A673 (cell line): ENCODE measurements around the gene HNRNPH3. TPM values are rescaled to one million over a fixed set of nuclear protein-coding genes. Genes with fewer than 3 reads are reported as not detected.
"Not testable (repeated sequence)": the region's sequence is repeated elsewhere in the genome, so short reads cannot be mapped to it uniquely, and the experiment has no call there.

Source experiments
- BruUV-seq: library from RNA; stranded (reverse); fragments of 400-500 nt; replicated peaks from 2 replicates; lab custom pipeline; 2021; lab: Mats Ljungman, UMichigan
- CTCF ChIA-PET: fragments of 300-600 bp; sonication (Branson Sonifier 250); formaldehyde crosslinking; loops from one replicate; lab custom pipeline; 2022; ENCODE audit warnings: antibody characterized with exemption; lab: Charles Lee
- POLR2A ChIA-PET: fragments of 300-600 bp; sonication (Branson Sonifier 250); formaldehyde crosslinking; loops from one replicate; lab custom pipeline; 2022; ENCODE audit warnings: antibody characterized with exemption; ENCODE audit not compliant: low non-redundant PET; lab: Charles Lee
- DNase-seq: peaks from one replicate; pipeline ENCODE4 v3.0.0-alpha.2; 2015; ENCODE audit warnings: low spot score
- H3K27ac ChIP-seq: fragments of 200-600 bp; sonication (generic); 2 replicates; pipeline ENCODE4 v1.5.1; 2016; ENCODE audit warnings: mixed run types, low read depth, mild to moderate bottlenecking, mixed read lengths, antibody characterized with exemption, low read length; ENCODE audit not compliant: poor library complexity, severe bottlenecking
- H3K27me3 ChIP-seq: fragments of 200-600 bp; sonication (generic); replicated peaks from 2 replicates; pipeline ENCODE4 v1.6.1; 2017; ENCODE audit warnings: mixed run types, low read depth, mild to moderate bottlenecking, mixed read lengths, antibody characterized with exemption, low read length; ENCODE audit not compliant: insufficient read depth, poor library complexity
- H3K36me3 ChIP-seq: fragments of 200-600 bp; sonication (generic); 2 replicates; pipeline ENCODE4 v1.6.1; 2016; ENCODE audit warnings: mixed run types, mild to moderate bottlenecking, mixed read lengths, antibody characterized with exemption, low read length; ENCODE audit not compliant: insufficient read depth, poor library complexity, severe bottlenecking
- H3K4me1 ChIP-seq: fragments of 200-600 bp; sonication (generic); 2 replicates; pipeline ENCODE4 v1.6.1; 2017; ENCODE audit warnings: mixed run types, mild to moderate bottlenecking, mixed read lengths, antibody characterized with exemption, low read length; ENCODE audit not compliant: insufficient read depth, poor library complexity, severe bottlenecking
- H3K4me3 ChIP-seq: fragments of 200-600 bp; sonication (generic); 2 replicates; pipeline ENCODE4 v1.5.1; 2016; ENCODE audit warnings: low read depth, mixed run types, mild to moderate bottlenecking, mixed read lengths, low read length; ENCODE audit not compliant: poor library complexity, severe bottlenecking
- H3K9me3 ChIP-seq: fragments of 200-600 bp; sonication (generic); 2 replicates; pipeline ENCODE4 v1.6.1; 2016; ENCODE audit warnings: mixed run types, low read depth, mild to moderate bottlenecking, mixed read lengths, antibody characterized with exemption, low read length; ENCODE audit not compliant: poor library complexity, severe bottlenecking
- EZH2 ChIP-seq: fragments of 200-600 bp; sonication (generic); IDR thresholded peaks from 2 replicates; pipeline ENCODE4 v1.6.1; 2017; ENCODE audit warnings: borderline replicate concordance, low read depth, mild to moderate bottlenecking, mixed read lengths, antibody characterized with exemption, low read length; ENCODE audit not compliant: poor library complexity, severe bottlenecking
- intact Hi-C: fragments of 100-400 bp; cut with micrococcal nuclease; formaldehyde crosslinking; loops from one replicate; pipeline ENCODE4 v1.10.0; 2022; ENCODE audit not compliant: unreplicated experiment
- total RNA-seq: library from RNA; stranded (reverse); gene quantifications from 2 replicates; pipeline ENCODE4 v1.2.3, GENCODE V29; 2021
- TF ChIP-seq, protein P1 (sequence below): fragments of 300-800, 200-600 bp; sonication (generic); conservative IDR thresholded peaks from 2 replicates; pipeline ENCODE4 v1.5.1; 2017; ENCODE audit warnings: low read depth, mild to moderate bottlenecking, antibody characterized with exemption, low read length, moderate library complexity, mixed read lengths

HNRNPH3 gene
- total RNA-seq, 1 experiment from 2014 or later = 251 TPM

DNA sequence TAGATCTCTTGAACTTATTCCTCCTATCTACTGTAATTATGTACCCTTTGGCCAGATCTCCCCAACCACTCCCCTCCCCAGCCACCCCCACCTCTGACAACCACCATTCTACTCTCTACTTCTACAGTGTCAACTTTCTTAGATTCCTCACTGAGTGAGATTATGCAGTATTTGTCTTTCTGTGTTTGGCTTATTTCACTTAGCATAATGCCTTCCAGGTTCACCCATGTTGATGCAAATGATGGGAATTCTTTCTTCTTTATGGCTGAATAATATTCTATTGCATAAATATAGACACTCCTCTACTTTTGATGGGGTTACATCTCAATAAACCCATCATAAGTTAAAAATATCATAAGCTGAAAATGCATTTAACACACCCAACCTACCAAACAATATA is 21.3 kb upstream of the HNRNPH3 start:
- no TSS peak for BruUV-seq
- Histone ChIP-seq H3K9me3 (no peaks in the 10 kb centered on the region), H3K36me3 (no peaks in the 10 kb centered on the region), H3K4me3 (no peak overlapping the region), H3K27me3 (no peaks in the 10 kb centered on the region), H3K4me1 (no peaks in the 10 kb centered on the region), H3K27ac (no peak overlapping the region)
- POLR2A ChIA-PET = no interaction called here
- CTCF ChIA-PET = no interaction called here
- no peak for TF ChIP-seq EZH2
- TF ChIP-seq, protein P1, sequence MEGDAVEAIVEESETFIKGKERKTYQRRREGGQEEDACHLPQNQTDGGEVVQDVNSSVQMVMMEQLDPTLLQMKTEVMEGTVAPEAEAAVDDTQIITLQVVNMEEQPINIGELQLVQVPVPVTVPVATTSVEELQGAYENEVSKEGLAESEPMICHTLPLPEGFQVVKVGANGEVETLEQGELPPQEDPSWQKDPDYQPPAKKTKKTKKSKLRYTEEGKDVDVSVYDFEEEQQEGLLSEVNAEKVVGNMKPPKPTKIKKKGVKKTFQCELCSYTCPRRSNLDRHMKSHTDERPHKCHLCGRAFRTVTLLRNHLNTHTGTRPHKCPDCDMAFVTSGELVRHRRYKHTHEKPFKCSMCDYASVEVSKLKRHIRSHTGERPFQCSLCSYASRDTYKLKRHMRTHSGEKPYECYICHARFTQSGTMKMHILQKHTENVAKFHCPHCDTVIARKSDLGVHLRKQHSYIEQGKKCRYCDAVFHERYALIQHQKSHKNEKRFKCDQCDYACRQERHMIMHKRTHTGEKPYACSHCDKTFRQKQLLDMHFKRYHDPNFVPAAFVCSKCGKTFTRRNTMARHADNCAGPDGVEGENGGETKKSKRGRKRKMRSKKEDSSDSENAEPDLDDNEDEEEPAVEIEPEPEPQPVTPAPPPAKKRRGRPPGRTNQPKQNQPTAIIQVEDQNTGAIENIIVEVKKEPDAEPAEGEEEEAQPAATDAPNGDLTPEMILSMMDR = no peak
- intact Hi-C loops = no loop called here
- DNase-seq = no peak

DNA sequence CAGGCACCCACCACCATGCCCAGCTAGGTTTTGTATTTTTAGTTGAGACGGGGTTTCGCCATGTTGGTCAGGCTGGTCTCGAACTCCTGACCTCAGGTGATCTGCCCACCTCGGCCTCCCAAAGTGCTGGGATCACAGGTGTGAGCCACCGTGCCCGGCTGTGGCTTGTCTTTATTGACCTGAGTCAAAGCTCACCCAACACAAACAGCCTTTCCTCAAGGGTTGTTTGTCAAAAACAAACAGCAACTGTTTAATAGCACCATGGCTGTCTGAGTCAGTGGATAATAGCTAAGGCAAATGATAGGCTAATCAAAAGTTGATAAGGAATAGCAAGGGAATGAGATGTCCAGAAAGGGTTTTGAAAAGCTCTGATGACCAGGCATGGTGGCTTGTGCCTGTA is 16.9 kb upstream of the HNRNPH3 start:
- not testable (repeated sequence) for BruUV-seq

DNA sequence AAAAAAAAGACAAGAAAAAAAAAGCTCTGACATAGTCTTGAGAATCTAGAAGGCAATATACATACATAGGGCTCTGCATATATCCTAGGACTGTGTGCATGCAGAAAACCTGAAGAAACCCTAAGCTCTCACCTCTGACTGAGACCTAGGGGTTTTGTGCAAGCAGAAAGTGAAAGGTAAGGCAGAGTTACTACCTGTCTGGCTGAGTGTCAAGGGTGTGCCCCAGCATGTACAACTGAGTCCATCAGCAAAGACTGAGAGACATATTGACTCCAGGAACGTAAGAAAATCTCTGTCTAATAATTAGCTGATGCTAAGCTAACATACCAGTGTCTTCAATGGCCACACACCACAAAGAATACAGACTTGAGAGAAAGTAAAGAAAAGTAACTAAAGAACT is 16.3 kb upstream of the HNRNPH3 start:
- H3K4me3 ChIP-seq = no peak overlapping the region
- POLR2A ChIA-PET = no interaction called here
- TF ChIP-seq, protein P1 = no peak
- TF ChIP-seq EZH2 = no peak
- H3K36me3 ChIP-seq = no peaks in the 10 kb centered on the region
- no peaks in the 10 kb centered on the region for H3K4me1 ChIP-seq
- H3K27ac ChIP-seq = no peak overlapping the region
- no peaks in the 10 kb centered on the region for H3K9me3 ChIP-seq
- intact Hi-C loops = no loop called here
- no peaks in the 10 kb centered on the region for H3K27me3 ChIP-seq
- no peak for DNase-seq
- no TSS peak for BruUV-seq
- CTCF ChIA-PET = no interaction called here

More for the DNA sequence above, 16.9 kb upstream of the HNRNPH3 start:
- H3K4me3 ChIP-seq, H3K27ac ChIP-seq, H3K36me3 ChIP-seq, POLR2A ChIA-PET, H3K9me3 ChIP-seq, H3K27me3 ChIP-seq, H3K4me1 ChIP-seq, CTCF ChIA-PET, DNase-seq, intact Hi-C loops: not testable (repeated sequence)

DNA sequence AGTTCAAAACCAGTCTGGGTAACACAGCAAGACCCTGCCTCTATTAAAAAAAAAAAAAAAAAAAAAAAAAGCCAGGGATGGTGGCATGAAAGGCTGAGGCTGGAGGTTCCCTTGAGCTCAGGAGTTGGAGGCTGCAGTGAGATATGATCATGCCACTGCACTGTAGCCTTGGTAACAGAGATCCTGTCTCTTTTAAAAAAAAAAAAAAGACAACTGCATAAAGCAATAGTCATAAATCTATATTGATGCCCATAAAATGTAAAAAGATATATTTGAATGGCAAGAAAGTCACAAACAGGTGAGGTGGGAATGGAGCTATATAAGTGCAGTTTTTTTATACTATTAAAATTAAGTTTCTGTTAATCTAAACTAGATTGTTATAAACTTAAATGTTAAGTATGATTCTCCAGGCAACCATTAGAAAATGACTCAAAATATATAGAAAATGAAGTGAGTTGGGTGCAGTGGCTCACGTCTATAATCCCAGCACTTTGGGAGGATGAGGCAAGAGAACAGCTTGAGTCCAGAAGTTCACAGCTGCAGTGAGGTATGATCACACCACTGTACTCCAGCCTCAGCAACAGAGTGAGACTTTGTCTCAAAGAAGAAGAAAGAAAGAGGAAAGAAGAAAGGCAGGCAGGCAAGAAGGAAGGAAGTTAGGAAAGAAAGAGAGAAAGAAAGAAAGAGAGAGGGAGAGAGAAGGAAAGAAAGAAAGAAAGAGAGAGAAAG is 13.4 kb upstream of the HNRNPH3 start:
- Histone ChIP-seq H3K27ac (no peak overlapping the region), H3K36me3 (no peaks in the 10 kb centered on the region), H3K9me3 (no peaks in the 10 kb centered on the region), H3K27me3 (no peaks in the 10 kb centered on the region), H3K4me1 (no peaks in the 10 kb centered on the region), H3K4me3 (no peak overlapping the region)
- no peak for DNase-seq
- no TSS peak for BruUV-seq
- ChIA-PET CTCF (no interaction called here), POLR2A (no interaction called here)
- intact Hi-C loops = no loop called here
- TF ChIP-seq, protein P1 = no peak
- no peak for TF ChIP-seq EZH2

DNA sequence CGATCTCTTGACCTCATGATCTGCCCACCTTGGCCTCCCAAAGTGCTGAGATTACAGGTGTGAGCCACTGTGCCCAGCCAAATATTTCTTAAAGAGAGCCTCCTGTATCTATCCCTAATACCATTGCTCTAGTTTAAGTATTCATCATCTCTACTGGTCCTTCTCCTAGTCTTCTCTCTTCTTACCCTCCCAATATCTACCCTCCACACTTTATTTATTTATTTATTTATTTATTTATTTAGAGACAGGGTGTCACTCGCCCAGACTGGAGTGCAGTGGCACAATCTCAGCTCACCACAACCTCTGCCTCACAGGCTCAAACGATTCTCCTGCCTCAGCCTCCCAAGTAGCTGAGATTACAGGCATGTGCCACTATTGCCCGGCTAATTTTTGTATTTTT is 7.5 kb upstream of the HNRNPH3 start:
- intact Hi-C loops, POLR2A ChIA-PET, H3K27me3 ChIP-seq, BruUV-seq, H3K36me3 ChIP-seq, H3K27ac ChIP-seq, CTCF ChIA-PET, H3K4me3 ChIP-seq, DNase-seq, H3K9me3 ChIP-seq: not testable (repeated sequence)
- H3K4me1 ChIP-seq = peaks cover 20% of the 10 kb centered on the region
